Measurements from ENCODE around the gene CACNA1B. TPM values are rescaled to one million over a fixed set of nuclear protein-coding genes. Genes with fewer than 3 reads are reported as not detected.

Gene CACNA1B
- total and polyA plus RNA-seq, 10 donors: under 0.01 to 0.09 (median 0.04) TPM; not detected in 4

- DNase-seq: no peak
- Histone ChIP-seq H3K9me3 (peaks cover 0 to 4% (median 0%) of the 10 kb centered on the region in 8 donors), H3K27ac (no peak overlapping the region), H3K4me3 (no peak overlapping the region), H3K4me1 (peaks cover 0 to 14% (median 8%) of the 10 kb centered on the region in 6 donors), H3K27me3 (replicated peaks in 1 of 7) (peaks cover 5 to 71% (median 43%) of the 10 kb centered on the region in 7 donors), H3K36me3 (no peaks in the 10 kb centered on the region)
- intact Hi-C loops (cut with DNase I; ENCODE audit: low total_unique reads): no loop called here
- 83 to 94% (median 89%) methylated on average over 8 of the region's 8 CpGs for WGBS, 5 donors
- TF ChIP-seq POLR2A (IDR thresholded peaks at IDR 0.05): no peak
- no peak for TF ChIP-seq CTCF (IDR thresholded peaks at IDR 0.05 in 8 of 11, conservative IDR thresholded peaks at IDR 0.05 in 3 of 11)
Observed at GRCh38 chr9:137879566-137880150, 2.1 kb downstream of the CACNA1B start.

- no peak for TF ChIP-seq POLR2A (IDR thresholded peaks at IDR 0.05)
- no peak for TF ChIP-seq CTCF (IDR thresholded peaks at IDR 0.05 in 8 of 11, conservative IDR thresholded peaks at IDR 0.05 in 3 of 11)
- no peak for TF ChIP-seq POLR2AphosphoS5 (IDR thresholded peaks at IDR 0.05)
- no peak for DNase-seq
- Histone ChIP-seq H3K9me3 (peaks cover 0 to 4% (median 0%) of the 10 kb centered on the region in 8 donors), H3K4me1 (peaks cover 0 to 14% (median 8%) of the 10 kb centered on the region in 6 donors), H3K27me3 (replicated peaks in 1 of 7) (peaks cover 5 to 66% (median 42%) of the 10 kb centered on the region in 7 donors), H3K27ac (no peak overlapping the region), H3K36me3 (no peaks in the 10 kb centered on the region), H3K4me3 (no peak overlapping the region)
- intact Hi-C loops (cut with DNase I; ENCODE audit: low total_unique reads): no loop called here
- WGBS, 5 donors: 78 to 87% (median 80%) methylated on average over 10 to 16 of the region's 16 CpGs
Observed at GRCh38 chr9:137880160-137880975, 2.8 kb downstream of the CACNA1B start.

GRCh38 chr9:137880976-137881530, 3.5 kb downstream of the CACNA1B start:
- DNase-seq: no peak
- intact Hi-C loops (cut with DNase I; ENCODE audit: low total_unique reads): no loop called here
- 65 to 82% (median 80%) methylated on average over 7 to 10 of the region's 10 CpGs for WGBS, 5 donors
- H3K9me3 ChIP-seq: peaks cover 0 to 4% (median 0%) of the 10 kb centered on the region in 8 donors
- no peak overlapping the region for H3K4me3 ChIP-seq
- peaks cover 0 to 14% (median 8%) of the 10 kb centered on the region in 6 donors for H3K4me1 ChIP-seq
- no peak overlapping the region for H3K27ac ChIP-seq
- no peaks in the 10 kb centered on the region for H3K36me3 ChIP-seq
- peaks cover 5 to 59% (median 36%) of the 10 kb centered on the region in 7 donors for H3K27me3 ChIP-seq (replicated peaks in 1 of 7)
- TF ChIP-seq POLR2A (IDR thresholded peaks at IDR 0.05): no peak
- no peak for TF ChIP-seq POLR2AphosphoS5 (IDR thresholded peaks at IDR 0.05)
- no peak for TF ChIP-seq CTCF (IDR thresholded peaks at IDR 0.05 in 8 of 11, conservative IDR thresholded peaks at IDR 0.05 in 3 of 11)

All from spleen (tissue), 11 donors.